ENCODE results near the gene RBM15.

DNA sequence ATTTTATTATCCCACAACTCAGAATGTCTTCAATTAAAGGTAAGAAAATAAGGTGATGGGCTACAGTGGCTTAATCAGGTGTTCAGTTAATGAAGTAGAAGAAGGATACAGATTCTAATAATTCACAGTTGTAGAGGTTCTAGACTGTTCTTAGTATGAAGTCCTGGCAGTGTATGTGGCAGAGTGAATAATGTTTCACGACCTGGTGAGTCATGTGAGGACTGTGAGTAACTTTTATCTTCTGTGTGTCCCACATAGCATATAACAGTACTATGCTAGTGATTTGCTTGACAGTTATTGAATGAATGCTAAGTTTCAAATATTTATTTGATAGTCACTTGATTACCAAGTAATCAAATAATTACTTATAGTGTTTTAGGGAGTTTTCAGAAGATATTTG is 31.6 kb downstream of the RBM15 start:
- no peak for TF ChIP-seq ISL1 (CRISPR knock-in tag; IDR thresholded peaks at IDR 0.05)
- TF ChIP-seq ZNF565 (CRISPR knock-in tag; conservative IDR thresholded peaks at IDR 0.05; ENCODE audit: low read depth): no peak
- no peak for TF ChIP-seq ARNTL (CRISPR knock-in tag; IDR thresholded peaks at IDR 0.05; ENCODE audit: borderline replicate concordance, low read depth)
- no peak for TF ChIP-seq CSDC2 (CRISPR knock-in tag; IDR thresholded peaks at IDR 0.05)

All from SK-N-SH treated with all-trans-retinoic acid at 6 μM for 48 hours (cell line).